GF-D8 (cell line): Measurements from ENCODE around the gene AMIGO1.

Source experiments
- DNase-seq: peaks from one replicate; lab custom pipeline; 2025; lab: John Stamatoyannopoulos, UW

The AMIGO1 gene

GRCh38 chr1:109502364-109502851 lies 7.1 kb downstream of the AMIGO1 start:
- no peak for DNase-seq

GRCh38 chr1:109501644-109502363 lies 7.7 kb downstream of the AMIGO1 start:
- peak; percentile 82 for DNase-seq

GRCh38 chr1:109500941-109501381 lies 8.6 kb downstream of the AMIGO1 start:
- no peak for DNase-seq

- peak; percentile 22 for DNase-seq
Measured at GRCh38 chr1:109499661-109500536, 9.6 kb downstream of the AMIGO1 start.

GRCh38 chr1:109499081-109499480 lies 10.4 kb downstream of the AMIGO1 start:
- no peak for DNase-seq

GRCh38 chr1:109498161-109498801 lies 11.2 kb downstream of the AMIGO1 start:
- DNase-seq: no peak

GRCh38 chr1:109497449-109498160 lies 11.9 kb downstream of the AMIGO1 start:
- DNase-seq: no peak

- DNase-seq: no peak
Measured at GRCh38 chr1:109495738-109496137, 13.8 kb downstream of the AMIGO1 start.

- DNase-seq: peak; percentile 45
Measured at GRCh38 chr1:109493805-109494539, 15.6 kb downstream of the AMIGO1 start, which contains the start of gene CYB561D1. CYB561D1 (plus strand) TSS chr1:109494094; CDS start chr1:109494140, 46 bp downstream.

- no peak for DNase-seq
Measured at GRCh38 chr1:109493227-109493626, 16.3 kb downstream of the AMIGO1 start.

GRCh38 chr1:109492779-109493178 lies 16.7 kb downstream of the AMIGO1 start:
- DNase-seq: no peak

GRCh38 chr1:109491372-109491771 lies 18.2 kb downstream of the AMIGO1 start:
- DNase-seq: no peak

GRCh38 chr1:109490934-109491302 lies 18.6 kb downstream of the AMIGO1 start:
- DNase-seq: no peak

- no peak for DNase-seq
Measured at GRCh38 chr1:109490029-109490933, 19.2 kb downstream of the AMIGO1 start.

GRCh38 chr1:109488696-109489095 lies 20.8 kb downstream of the AMIGO1 start:
- DNase-seq: no peak

GRCh38 chr1:109488201-109488600 lies 21.3 kb downstream of the AMIGO1 start:
- DNase-seq: no peak

- no peak for DNase-seq
Measured at GRCh38 chr1:109487261-109487660, 22.3 kb downstream of the AMIGO1 start.

GRCh38 chr1:109485001-109485400 lies 24.5 kb downstream of the AMIGO1 start:
- no peak for DNase-seq

- DNase-seq: no peak
Measured at GRCh38 chr1:109484519-109484975, 25.0 kb downstream of the AMIGO1 start.
